Osteoblast (primary cell): ENCODE data around the gene NMT2. TPM values are rescaled to one million over a fixed set of nuclear protein-coding genes. Genes with fewer than 3 reads are reported as not detected.

Source experiments
- DNase-seq: peaks from one replicate; pipeline ENCODE4 v3.0.0; 2011; ENCODE audit warnings: low spot score, mixed read lengths; ENCODE audit not compliant: insufficient read length; ENCODE audit errors: missing footprints
- H2AFZ ChIP-seq: 2 replicates; pipeline ENCODE4 v1.6.0; 2011; ENCODE audit warnings: mild to moderate bottlenecking, low read length
- H3K27ac ChIP-seq: 2 replicates; pipeline ENCODE4 v1.5.1; 2011; ENCODE audit warnings: mild to moderate bottlenecking, low read depth, low read length, moderate library complexity
- H3K27me3 ChIP-seq: 2 replicates; pipeline ENCODE4 v1.6.0; 2012; ENCODE audit warnings: mild to moderate bottlenecking, control low read depth, inconsistent platforms, low read length, moderate library complexity; ENCODE audit not compliant: insufficient read depth
- H3K36me3 ChIP-seq: 2 replicates; pipeline ENCODE4 v1.5.1; 2011; ENCODE audit warnings: mild to moderate bottlenecking, low read length, control low read depth, moderate library complexity; ENCODE audit not compliant: insufficient read depth
- H3K4me1 ChIP-seq: 2 replicates; pipeline ENCODE4 v1.5.1; 2011; ENCODE audit warnings: mild to moderate bottlenecking, low read length, control low read depth, moderate library complexity; ENCODE audit not compliant: insufficient read depth
- H3K4me2 ChIP-seq: 2 replicates; pipeline ENCODE4 v1.6.0; 2011; ENCODE audit warnings: mild to moderate bottlenecking, low read length; ENCODE audit not compliant: insufficient read depth
- H3K4me3 ChIP-seq: fragments of 200-600 bp; sonication (generic); 3 replicates; pipeline ENCODE4 v1.5.1; 2012; ENCODE audit warnings: mild to moderate bottlenecking, low read length, inconsistent platforms; ENCODE audit not compliant: insufficient read depth
- H3K79me2 ChIP-seq: 2 replicates; pipeline ENCODE4 v1.6.0; 2012; ENCODE audit warnings: mild to moderate bottlenecking, low read length, control low read depth, inconsistent platforms; ENCODE audit not compliant: insufficient read depth
- H3K9me3 ChIP-seq: 2 replicates; pipeline ENCODE4 v1.5.1; 2011; ENCODE audit warnings: low read depth, low read length, control low read depth
- H4K20me1 ChIP-seq: 2 replicates; pipeline ENCODE4 v1.6.0; 2012; ENCODE audit warnings: mild to moderate bottlenecking, low read length, control low read depth; ENCODE audit not compliant: insufficient read depth
- CTCF ChIP-seq: IDR thresholded peaks from 2 replicates; pipeline ENCODE4 v1.5.1; 2011; ENCODE audit warnings: mild to moderate bottlenecking, low read depth, low read length, moderate library complexity; ENCODE audit errors: extremely low read depth
- total RNA-seq: library from RNA; depleted of rRNA; stranded (reverse); fragments of >200 nt; gene quantifications from 2 replicates; pipeline ENCODE4 v1.2.3, GENCODE V29; 2012

NMT2 gene
- total RNA-seq, 1 donor: 43.8 TPM

GRCh38 chr10:15118615-15119014 is 49.9 kb downstream of the NMT2 start:
- Histone ChIP-seq H2AFZ (no peak overlapping the region), H3K4me1 (peaks cover 37% of the 10 kb centered on the region), H3K4me2 (no peak overlapping the region), H3K9me3 (no peaks in the 10 kb centered on the region), H3K27ac (no peak overlapping the region), H3K27me3 (no peaks in the 10 kb centered on the region), H3K36me3 (peaks cover 46% of the 10 kb centered on the region), H3K4me3 (no peak overlapping the region), H4K20me1 (peaks cover 3% of the 10 kb centered on the region), H3K79me2 (peaks cover 52% of the 10 kb centered on the region)
- no peak for DNase-seq
- TF ChIP-seq CTCF: no peak

GRCh38 chr10:15116225-15116624 is 52.3 kb downstream of the NMT2 start:
- peaks cover 49% of the 10 kb centered on the region for H3K79me2 ChIP-seq
- DNase-seq: no peak
- no peak overlapping the region for H3K4me2 ChIP-seq
- H3K27me3 ChIP-seq: no peaks in the 10 kb centered on the region
- no peak overlapping the region for H2AFZ ChIP-seq
- no peak for TF ChIP-seq CTCF
- H3K27ac ChIP-seq: no peak overlapping the region
- no peaks in the 10 kb centered on the region for H3K9me3 ChIP-seq
- H3K4me3 ChIP-seq: no peak overlapping the region
- H3K36me3 ChIP-seq: peaks cover 52% of the 10 kb centered on the region
- H4K20me1 ChIP-seq: peaks cover 3% of the 10 kb centered on the region
- peaks cover 13% of the 10 kb centered on the region for H3K4me1 ChIP-seq

- H2AFZ ChIP-seq: no peak overlapping the region
- no peak for TF ChIP-seq CTCF
- no peak overlapping the region for H3K27ac ChIP-seq
- no peaks in the 10 kb centered on the region for H3K27me3 ChIP-seq
- peaks cover 61% of the 10 kb centered on the region for H3K36me3 ChIP-seq
- H3K4me2 ChIP-seq: no peak overlapping the region
- H3K4me3 ChIP-seq: no peak overlapping the region
- H3K79me2 ChIP-seq: peaks cover 41% of the 10 kb centered on the region
- no peak for DNase-seq
- H4K20me1 ChIP-seq: peaks cover 3% of the 10 kb centered on the region
- no peaks in the 10 kb centered on the region for H3K4me1 ChIP-seq
- H3K9me3 ChIP-seq: no peaks in the 10 kb centered on the region
Observed at GRCh38 chr10:15113766-15114165, 54.7 kb downstream of the NMT2 start.

GRCh38 chr10:15112657-15113056 is 55.8 kb downstream of the NMT2 start:
- no peak overlapping the region for H3K27ac ChIP-seq
- no peaks in the 10 kb centered on the region for H3K4me1 ChIP-seq
- TF ChIP-seq CTCF: no peak
- no peaks in the 10 kb centered on the region for H3K9me3 ChIP-seq
- peaks cover 34% of the 10 kb centered on the region for H3K79me2 ChIP-seq
- H3K27me3 ChIP-seq: no peaks in the 10 kb centered on the region
- DNase-seq: no peak
- H2AFZ ChIP-seq: no peak overlapping the region
- H3K4me3 ChIP-seq: no peak overlapping the region
- H3K36me3 ChIP-seq: peaks cover 61% of the 10 kb centered on the region
- peaks cover 3% of the 10 kb centered on the region for H4K20me1 ChIP-seq
- H3K4me2 ChIP-seq: no peak overlapping the region
